Lung (tissue), 12 donors: ENCODE measurements around the gene ATP2A2. TPM values are rescaled to one million over a fixed set of nuclear protein-coding genes. Genes with fewer than 3 reads are reported as not detected.

Source experiments
- ATAC-seq: fragments of 200-7000 bp; cut with Tn5 transposase; one replicate; pipeline ENCODE4 v1.9.1; 2020; ENCODE audit warnings: moderate number of reproducible peaks; ENCODE audit not compliant: insufficient read depth, low FRiP score
- DNase-seq, 3 donors: peaks; one replicate each; pipeline ENCODE4 v3.0.0-alpha.2; 2013 to 2017
- H3K27ac ChIP-seq, 2 donors: one replicate each; pipeline ENCODE4 v1.5.1; 2013; ENCODE audit warnings: mild to moderate bottlenecking in 2 of 2, moderate library complexity in 2 of 2, control low read depth in 1 of 2, inconsistent platforms in 1 of 2, low read depth in 1 of 2, low read length in 1 of 2
- H3K27me3 ChIP-seq, 3 donors: one replicate each; pipeline ENCODE4 v1.5.1; 2013; ENCODE audit warnings: low read length in 2 of 3; ENCODE audit not compliant: control insufficient read depth in 3 of 3, insufficient read depth in 3 of 3
- H3K36me3 ChIP-seq, 4 donors: one replicate each; pipeline ENCODE4 v1.5.1; 2013; ENCODE audit warnings: low read length in 4 of 4, mild to moderate bottlenecking in 1 of 4, moderate library complexity in 1 of 4; ENCODE audit not compliant: control insufficient read depth in 4 of 4, insufficient read depth in 4 of 4
- H3K4me1 ChIP-seq, 5 donors: one replicate each; pipeline ENCODE4 v1.5.1; 2013; ENCODE audit warnings: low read length in 5 of 5, mild to moderate bottlenecking in 2 of 5, moderate library complexity in 1 of 5; ENCODE audit not compliant: control insufficient read depth in 5 of 5, insufficient read depth in 5 of 5
- H3K4me3 ChIP-seq: one replicate; pipeline ENCODE4 v1.5.1; 2013; ENCODE audit warnings: mild to moderate bottlenecking, control low read depth, moderate library complexity
- H3K9ac ChIP-seq, 2 donors: one replicate each; pipeline ENCODE4 v1.5.1; 2013; ENCODE audit warnings: low read length in 2 of 2, control low read depth in 1 of 2; ENCODE audit not compliant: insufficient read depth in 1 of 2
- H3K9me3 ChIP-seq, 4 donors: one replicate each; pipeline ENCODE4 v1.5.1; 2013; ENCODE audit warnings: low read length in 3 of 4, mild to moderate bottlenecking in 1 of 4, moderate library complexity in 1 of 4; ENCODE audit not compliant: control insufficient read depth in 4 of 4, insufficient read depth in 3 of 4
- whole genome bisulfite sequencing, 2 donors: extraction: QIAGEN DNeasy Blood & Tissue Kit; methylation state at CpG; one replicate each; pipeline ENCODE4 v1.1.7; 2013; 5-methylcytosine and 5-hydroxymethylcytosine counted together
- polyA plus RNA-seq, 2 donors: library from polyadenylated mRNA; stranded (reverse); fragments of 200-250 nt; gene quantifications; one replicate each; pipeline ENCODE4 v1.2.1, GENCODE V29; 2013
- total RNA-seq, 2 donors: library from RNA; depleted of rRNA in 1 of 2; stranded (reverse); fragments of >200 nt in 1 of 2; gene quantifications; one replicate each; pipeline ENCODE4 v1.2.1, GENCODE V29; 2014 to 2021
- TF ChIP-seq, protein P1 (sequence below): IDR thresholded peaks from 2 replicates; pipeline ENCODE4 v1.5.1; 2012; ENCODE audit warnings: mild to moderate bottlenecking; ENCODE audit errors: control extremely low read depth, extremely low read depth
- donor health status: control.
- donor health status: control.
- donor health status: Bipolar disorder and iron deficiency.
- donor health status: healthy.
- donor health status: DM: yes; HTN: yes; CAD: no.

Gene ATP2A2
- total and polyA plus RNA-seq, 4 donors: 34.1 to 240 (median 136) TPM

DNA sequence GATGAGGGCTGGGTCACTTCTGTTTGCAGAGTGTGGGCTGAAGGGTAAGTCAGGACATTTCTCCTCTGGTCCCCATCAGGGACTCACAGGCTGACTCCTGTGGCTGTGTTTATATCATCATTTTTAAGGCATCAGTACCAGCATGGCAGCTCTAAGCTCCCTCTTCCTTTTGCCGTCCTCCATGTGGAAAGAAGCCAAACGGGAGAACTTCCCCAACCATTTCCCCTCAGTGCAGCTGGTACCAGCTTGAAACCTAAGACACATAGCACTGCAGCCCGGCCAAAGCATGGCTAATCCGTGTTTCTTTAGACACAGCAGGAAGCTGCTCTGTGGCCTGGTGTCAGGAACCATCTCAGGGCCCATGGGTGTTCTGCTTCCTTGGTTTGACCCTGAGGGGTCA lies 31.9 kb upstream of the ATP2A2 start:
- Histone ChIP-seq H3K9me3 (no peaks in the 10 kb centered on the region), H3K9ac (no peak overlapping the region), H3K27ac (peak overlapping the region; percentile 0 to 84), H3K27me3 (no peaks in the 10 kb centered on the region), H3K4me3 (no peak overlapping the region), H3K4me1 (peaks cover 4 to 32% (median 9%) of the 10 kb centered on the region in 5 donors), H3K36me3 (peaks cover 0 to 9% (median 0%) of the 10 kb centered on the region in 4 donors)
- TF ChIP-seq, protein P1, sequence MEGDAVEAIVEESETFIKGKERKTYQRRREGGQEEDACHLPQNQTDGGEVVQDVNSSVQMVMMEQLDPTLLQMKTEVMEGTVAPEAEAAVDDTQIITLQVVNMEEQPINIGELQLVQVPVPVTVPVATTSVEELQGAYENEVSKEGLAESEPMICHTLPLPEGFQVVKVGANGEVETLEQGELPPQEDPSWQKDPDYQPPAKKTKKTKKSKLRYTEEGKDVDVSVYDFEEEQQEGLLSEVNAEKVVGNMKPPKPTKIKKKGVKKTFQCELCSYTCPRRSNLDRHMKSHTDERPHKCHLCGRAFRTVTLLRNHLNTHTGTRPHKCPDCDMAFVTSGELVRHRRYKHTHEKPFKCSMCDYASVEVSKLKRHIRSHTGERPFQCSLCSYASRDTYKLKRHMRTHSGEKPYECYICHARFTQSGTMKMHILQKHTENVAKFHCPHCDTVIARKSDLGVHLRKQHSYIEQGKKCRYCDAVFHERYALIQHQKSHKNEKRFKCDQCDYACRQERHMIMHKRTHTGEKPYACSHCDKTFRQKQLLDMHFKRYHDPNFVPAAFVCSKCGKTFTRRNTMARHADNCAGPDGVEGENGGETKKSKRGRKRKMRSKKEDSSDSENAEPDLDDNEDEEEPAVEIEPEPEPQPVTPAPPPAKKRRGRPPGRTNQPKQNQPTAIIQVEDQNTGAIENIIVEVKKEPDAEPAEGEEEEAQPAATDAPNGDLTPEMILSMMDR: no peak
- ATAC-seq (no peak), DNase-seq (peak; percentile 21 to 65 (median 59))
- WGBS, 2 donors: 8 to 32% methylated on average over 4 of the region's 4 CpGs

- TF ChIP-seq, protein P1: no peak
- no peak for DNase-seq
- peak overlapping the region; percentile 5 to 84 for H3K27ac ChIP-seq
Observed at GRCh38 chr12:110249716-110250225, 31.3 kb upstream of the ATP2A2 start.

GRCh38 chr12:110251381-110251780 lies 29.7 kb upstream of the ATP2A2 start:
- WGBS, 2 donors: 92% methylated on average over 7 of the region's 7 CpGs

More at GRCh38 chr12:110249716-110250225, 31.3 kb upstream of the ATP2A2 start:
- 80 to 90% methylated on average over 7 of the region's 7 CpGs for WGBS, 2 donors
- H3K4me1 ChIP-seq: peaks cover 4 to 32% (median 9%) of the 10 kb centered on the region in 5 donors
- H3K36me3 ChIP-seq: peaks cover 0 to 9% (median 0%) of the 10 kb centered on the region in 4 donors
- H3K27me3 ChIP-seq: no peaks in the 10 kb centered on the region
- H3K4me3 ChIP-seq: no peak overlapping the region
- ATAC-seq: no peak
- H3K9ac ChIP-seq: no peak overlapping the region
- no peaks in the 10 kb centered on the region for H3K9me3 ChIP-seq

More at GRCh38 chr12:110251381-110251780, 29.7 kb upstream of the ATP2A2 start:
- H3K4me3 ChIP-seq: no peak overlapping the region
- peaks cover 4 to 30% (median 9%) of the 10 kb centered on the region in 5 donors for H3K4me1 ChIP-seq
- TF ChIP-seq, protein P1: no peak
- no peak overlapping the region for H3K9ac ChIP-seq
- H3K27ac ChIP-seq: no peak overlapping the region
- no peak for DNase-seq
- no peak for ATAC-seq
- H3K27me3 ChIP-seq: no peaks in the 10 kb centered on the region
- H3K9me3 ChIP-seq: no peaks in the 10 kb centered on the region
- H3K36me3 ChIP-seq: no peaks in the 10 kb centered on the region
